Lower leg skin (tissue), 3 donors: ENCODE data around the gene CATSPERB.

ENCODE experiments used
- POLR2A ChIP-seq, 2 donors: fragments of 450-650 bp; IDR thresholded peaks; one replicate each; pipeline ENCODE4 v1.6.1; 2016 to 2017; ENCODE audit warnings: antibody characterized with exemption in 2 of 2, mild to moderate bottlenecking in 1 of 2, moderate library complexity in 1 of 2
- TF ChIP-seq, protein P1 (sequence below), 3 donors: fragments of 450-650 bp; IDR thresholded peaks; one replicate each; pipeline ENCODE4 v1.5.1; 2016; ENCODE audit warnings: antibody characterized with exemption in 3 of 3, mild to moderate bottlenecking in 3 of 3, moderate library complexity in 2 of 3

- TF ChIP-seq, protein P1, sequence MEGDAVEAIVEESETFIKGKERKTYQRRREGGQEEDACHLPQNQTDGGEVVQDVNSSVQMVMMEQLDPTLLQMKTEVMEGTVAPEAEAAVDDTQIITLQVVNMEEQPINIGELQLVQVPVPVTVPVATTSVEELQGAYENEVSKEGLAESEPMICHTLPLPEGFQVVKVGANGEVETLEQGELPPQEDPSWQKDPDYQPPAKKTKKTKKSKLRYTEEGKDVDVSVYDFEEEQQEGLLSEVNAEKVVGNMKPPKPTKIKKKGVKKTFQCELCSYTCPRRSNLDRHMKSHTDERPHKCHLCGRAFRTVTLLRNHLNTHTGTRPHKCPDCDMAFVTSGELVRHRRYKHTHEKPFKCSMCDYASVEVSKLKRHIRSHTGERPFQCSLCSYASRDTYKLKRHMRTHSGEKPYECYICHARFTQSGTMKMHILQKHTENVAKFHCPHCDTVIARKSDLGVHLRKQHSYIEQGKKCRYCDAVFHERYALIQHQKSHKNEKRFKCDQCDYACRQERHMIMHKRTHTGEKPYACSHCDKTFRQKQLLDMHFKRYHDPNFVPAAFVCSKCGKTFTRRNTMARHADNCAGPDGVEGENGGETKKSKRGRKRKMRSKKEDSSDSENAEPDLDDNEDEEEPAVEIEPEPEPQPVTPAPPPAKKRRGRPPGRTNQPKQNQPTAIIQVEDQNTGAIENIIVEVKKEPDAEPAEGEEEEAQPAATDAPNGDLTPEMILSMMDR (IDR thresholded peaks at IDR 0.05), result no peak
- no peak for TF ChIP-seq POLR2A (IDR thresholded peaks at IDR 0.05)
Observed at GRCh38 chr14:91743305-91743653, 11.4 kb upstream of the CATSPERB start.
